ENCODE measurements around the gene BNIP3. TPM values are rescaled to one million over a fixed set of nuclear protein-coding genes. Genes with fewer than 3 reads are reported as not detected.

Gene BNIP3
- total and polyA plus RNA-seq, 2 of the 13 experiments (the other 11 are each of a cell fraction or from before 2014, with no cell fraction given): 73.7 to 223 TPM

DNA sequence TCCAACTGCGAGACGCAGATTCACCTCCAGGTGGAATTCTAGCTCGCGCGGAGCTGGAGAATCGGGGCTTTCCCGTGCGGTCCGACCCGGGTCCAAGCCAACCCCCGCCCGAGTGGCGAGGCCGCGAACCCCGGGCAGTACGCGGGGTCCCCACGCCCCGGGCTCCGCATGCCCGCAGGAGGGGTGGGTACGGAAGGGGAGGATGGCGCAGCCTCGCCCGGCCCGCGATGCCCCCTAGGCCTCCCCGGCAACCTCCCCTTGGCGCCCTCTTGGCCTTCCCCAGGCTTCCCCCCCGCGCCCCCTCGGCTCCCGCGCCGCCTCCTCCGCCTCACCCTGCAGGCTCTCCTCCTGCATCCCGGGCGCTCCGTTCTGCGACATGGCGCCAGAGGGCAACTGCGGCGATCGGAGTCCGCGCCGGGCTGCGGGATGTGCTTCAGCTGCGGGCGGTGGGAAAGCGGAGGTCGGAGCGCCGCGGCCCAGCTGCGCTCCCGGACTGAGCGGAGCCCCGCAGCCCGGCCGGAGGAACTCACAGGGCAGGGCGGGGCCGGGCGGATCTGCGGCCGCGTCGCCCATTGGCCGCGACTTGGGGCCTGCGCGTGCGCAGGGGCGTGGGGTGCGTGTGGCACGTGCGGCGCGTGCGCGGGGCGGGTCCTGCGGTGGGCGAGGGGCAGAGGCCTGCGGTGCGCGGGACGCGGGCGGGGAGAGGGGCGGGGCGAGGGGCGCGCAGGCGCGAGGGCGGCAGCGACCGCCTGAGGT is at the start of gene BNIP3 (continued):
- TF ChIP-seq, protein P1, sequence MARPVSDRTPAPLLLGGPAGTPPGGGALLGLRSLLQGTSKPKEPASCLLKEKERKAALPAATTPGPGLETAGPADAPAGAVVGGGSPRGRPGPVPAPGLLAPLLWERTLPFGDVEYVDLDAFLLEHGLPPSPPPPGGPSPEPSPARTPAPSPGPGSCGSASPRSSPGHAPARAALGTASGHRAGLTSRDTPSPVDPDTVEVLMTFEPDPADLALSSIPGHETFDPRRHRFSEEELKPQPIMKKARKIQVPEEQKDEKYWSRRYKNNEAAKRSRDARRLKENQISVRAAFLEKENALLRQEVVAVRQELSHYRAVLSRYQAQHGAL (CRISPR knock-in tag; IDR thresholded peaks at IDR 0.05; ENCODE audit: not compliant biosample characterization): no peak
- TF ChIP-seq, protein P2, sequence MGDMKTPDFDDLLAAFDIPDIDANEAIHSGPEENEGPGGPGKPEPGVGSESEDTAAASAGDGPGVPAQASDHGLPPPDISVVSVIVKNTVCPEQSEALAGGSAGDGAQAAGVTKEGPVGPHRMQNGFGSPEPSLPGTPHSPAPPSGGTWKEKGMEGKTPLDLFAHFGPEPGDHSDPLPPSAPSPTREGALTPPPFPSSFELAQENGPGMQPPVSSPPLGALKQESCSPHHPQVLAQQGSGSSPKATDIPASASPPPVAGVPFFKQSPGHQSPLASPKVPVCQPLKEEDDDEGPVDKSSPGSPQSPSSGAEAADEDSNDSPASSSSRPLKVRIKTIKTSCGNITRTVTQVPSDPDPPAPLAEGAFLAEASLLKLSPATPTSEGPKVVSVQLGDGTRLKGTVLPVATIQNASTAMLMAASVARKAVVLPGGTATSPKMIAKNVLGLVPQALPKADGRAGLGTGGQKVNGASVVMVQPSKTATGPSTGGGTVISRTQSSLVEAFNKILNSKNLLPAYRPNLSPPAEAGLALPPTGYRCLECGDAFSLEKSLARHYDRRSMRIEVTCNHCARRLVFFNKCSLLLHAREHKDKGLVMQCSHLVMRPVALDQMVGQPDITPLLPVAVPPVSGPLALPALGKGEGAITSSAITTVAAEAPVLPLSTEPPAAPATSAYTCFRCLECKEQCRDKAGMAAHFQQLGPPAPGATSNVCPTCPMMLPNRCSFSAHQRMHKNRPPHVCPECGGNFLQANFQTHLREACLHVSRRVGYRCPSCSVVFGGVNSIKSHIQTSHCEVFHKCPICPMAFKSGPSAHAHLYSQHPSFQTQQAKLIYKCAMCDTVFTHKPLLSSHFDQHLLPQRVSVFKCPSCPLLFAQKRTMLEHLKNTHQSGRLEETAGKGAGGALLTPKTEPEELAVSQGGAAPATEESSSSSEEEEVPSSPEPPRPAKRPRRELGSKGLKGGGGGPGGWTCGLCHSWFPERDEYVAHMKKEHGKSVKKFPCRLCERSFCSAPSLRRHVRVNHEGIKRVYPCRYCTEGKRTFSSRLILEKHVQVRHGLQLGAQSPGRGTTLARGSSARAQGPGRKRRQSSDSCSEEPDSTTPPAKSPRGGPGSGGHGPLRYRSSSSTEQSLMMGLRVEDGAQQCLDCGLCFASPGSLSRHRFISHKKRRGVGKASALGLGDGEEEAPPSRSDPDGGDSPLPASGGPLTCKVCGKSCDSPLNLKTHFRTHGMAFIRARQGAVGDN (CRISPR knock-in tag; IDR thresholded peaks at IDR 0.05): peak; percentile 83
- TF ChIP-seq SIX1 (CRISPR knock-in tag; IDR thresholded peaks at IDR 0.05; ENCODE audit: borderline replicate concordance) (no peak), ZNF451 (CRISPR knock-in tag; IDR thresholded peaks at IDR 0.05) (peak; percentile 24; the same call in 1 of the 2 replicates), ARHGAP35 (CRISPR knock-in tag; IDR thresholded peaks at IDR 0.05; ENCODE audit: borderline replicate concordance) (peak; percentile 97), GFI1 (CRISPR knock-in tag; IDR thresholded peaks at IDR 0.05; ENCODE audit: borderline replicate concordance) (peak; percentile 74; the same call in 1 of the 2 replicates), SMARCC2 (IDR thresholded peaks at IDR 0.05) (no peak)
- TF ChIP-seq, protein P3, sequence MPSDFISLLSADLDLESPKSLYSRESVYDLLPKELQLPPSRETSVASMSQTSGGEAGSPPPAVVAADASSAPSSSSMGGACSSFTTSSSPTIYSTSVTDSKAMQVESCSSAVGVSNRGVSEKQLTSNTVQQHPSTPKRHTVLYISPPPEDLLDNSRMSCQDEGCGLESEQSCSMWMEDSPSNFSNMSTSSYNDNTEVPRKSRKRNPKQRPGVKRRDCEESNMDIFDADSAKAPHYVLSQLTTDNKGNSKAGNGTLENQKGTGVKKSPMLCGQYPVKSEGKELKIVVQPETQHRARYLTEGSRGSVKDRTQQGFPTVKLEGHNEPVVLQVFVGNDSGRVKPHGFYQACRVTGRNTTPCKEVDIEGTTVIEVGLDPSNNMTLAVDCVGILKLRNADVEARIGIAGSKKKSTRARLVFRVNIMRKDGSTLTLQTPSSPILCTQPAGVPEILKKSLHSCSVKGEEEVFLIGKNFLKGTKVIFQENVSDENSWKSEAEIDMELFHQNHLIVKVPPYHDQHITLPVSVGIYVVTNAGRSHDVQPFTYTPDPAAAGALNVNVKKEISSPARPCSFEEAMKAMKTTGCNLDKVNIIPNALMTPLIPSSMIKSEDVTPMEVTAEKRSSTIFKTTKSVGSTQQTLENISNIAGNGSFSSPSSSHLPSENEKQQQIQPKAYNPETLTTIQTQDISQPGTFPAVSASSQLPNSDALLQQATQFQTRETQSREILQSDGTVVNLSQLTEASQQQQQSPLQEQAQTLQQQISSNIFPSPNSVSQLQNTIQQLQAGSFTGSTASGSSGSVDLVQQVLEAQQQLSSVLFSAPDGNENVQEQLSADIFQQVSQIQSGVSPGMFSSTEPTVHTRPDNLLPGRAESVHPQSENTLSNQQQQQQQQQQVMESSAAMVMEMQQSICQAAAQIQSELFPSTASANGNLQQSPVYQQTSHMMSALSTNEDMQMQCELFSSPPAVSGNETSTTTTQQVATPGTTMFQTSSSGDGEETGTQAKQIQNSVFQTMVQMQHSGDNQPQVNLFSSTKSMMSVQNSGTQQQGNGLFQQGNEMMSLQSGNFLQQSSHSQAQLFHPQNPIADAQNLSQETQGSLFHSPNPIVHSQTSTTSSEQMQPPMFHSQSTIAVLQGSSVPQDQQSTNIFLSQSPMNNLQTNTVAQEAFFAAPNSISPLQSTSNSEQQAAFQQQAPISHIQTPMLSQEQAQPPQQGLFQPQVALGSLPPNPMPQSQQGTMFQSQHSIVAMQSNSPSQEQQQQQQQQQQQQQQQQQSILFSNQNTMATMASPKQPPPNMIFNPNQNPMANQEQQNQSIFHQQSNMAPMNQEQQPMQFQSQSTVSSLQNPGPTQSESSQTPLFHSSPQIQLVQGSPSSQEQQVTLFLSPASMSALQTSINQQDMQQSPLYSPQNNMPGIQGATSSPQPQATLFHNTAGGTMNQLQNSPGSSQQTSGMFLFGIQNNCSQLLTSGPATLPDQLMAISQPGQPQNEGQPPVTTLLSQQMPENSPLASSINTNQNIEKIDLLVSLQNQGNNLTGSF (CRISPR knock-in tag; IDR thresholded peaks at IDR 0.05): 0 out of 2 replicates have a peak, but pooled peaks have one; percentile 14
- TF ChIP-seq, protein P4, sequence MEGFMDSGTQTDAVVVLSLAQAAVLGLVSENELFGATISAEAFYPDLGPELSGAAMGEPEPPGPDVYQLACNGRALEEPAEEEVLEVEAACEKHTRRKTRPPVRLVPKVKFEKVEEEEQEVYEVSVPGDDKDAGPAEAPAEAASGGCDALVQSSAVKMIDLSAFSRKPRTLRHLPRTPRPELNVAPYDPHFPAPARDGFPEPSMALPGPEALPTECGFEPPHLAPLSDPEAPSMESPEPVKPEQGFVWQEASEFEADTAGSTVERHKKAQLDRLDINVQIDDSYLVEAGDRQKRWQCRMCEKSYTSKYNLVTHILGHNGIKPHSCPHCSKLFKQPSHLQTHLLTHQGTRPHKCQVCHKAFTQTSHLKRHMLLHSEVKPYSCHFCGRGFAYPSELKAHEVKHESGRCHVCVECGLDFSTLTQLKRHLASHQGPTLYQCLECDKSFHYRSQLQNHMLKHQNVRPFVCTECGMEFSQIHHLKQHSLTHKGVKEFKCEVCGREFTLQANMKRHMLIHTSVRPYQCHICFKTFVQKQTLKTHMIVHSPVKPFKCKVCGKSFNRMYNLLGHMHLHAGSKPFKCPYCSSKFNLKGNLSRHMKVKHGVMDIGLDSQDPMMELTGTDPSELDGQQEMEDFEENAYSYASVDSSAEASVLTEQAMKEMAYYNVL (CRISPR knock-in tag; IDR thresholded peaks at IDR 0.05; ENCODE audit: borderline replicate concordance): no peak
- TF ChIP-seq, protein P5, sequence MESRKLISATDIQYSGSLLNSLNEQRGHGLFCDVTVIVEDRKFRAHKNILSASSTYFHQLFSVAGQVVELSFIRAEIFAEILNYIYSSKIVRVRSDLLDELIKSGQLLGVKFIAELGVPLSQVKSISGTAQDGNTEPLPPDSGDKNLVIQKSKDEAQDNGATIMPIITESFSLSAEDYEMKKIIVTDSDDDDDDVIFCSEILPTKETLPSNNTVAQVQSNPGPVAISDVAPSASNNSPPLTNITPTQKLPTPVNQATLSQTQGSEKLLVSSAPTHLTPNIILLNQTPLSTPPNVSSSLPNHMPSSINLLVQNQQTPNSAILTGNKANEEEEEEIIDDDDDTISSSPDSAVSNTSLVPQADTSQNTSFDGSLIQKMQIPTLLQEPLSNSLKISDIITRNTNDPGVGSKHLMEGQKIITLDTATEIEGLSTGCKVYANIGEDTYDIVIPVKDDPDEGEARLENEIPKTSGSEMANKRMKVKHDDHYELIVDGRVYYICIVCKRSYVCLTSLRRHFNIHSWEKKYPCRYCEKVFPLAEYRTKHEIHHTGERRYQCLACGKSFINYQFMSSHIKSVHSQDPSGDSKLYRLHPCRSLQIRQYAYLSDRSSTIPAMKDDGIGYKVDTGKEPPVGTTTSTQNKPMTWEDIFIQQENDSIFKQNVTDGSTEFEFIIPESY (CRISPR knock-in tag; IDR thresholded peaks at IDR 0.05): peak; percentile 29; the same call in 1 of the 2 replicates

Measured in HepG2 (cell line).